PC-9 (cell line): ENCODE measurements around the gene NUP88.

ENCODE experiments used
- CTCF ChIP-seq: fragments of 200-600 bp; sonication (generic); conservative IDR thresholded peaks from 2 replicates; pipeline ENCODE4 v1.6.1; 2017; ENCODE audit warnings: mixed run types, antibody characterized with exemption, mild to moderate bottlenecking, moderate library complexity
- EZH2 ChIP-seq: fragments of 200-600 bp; sonication (generic); IDR thresholded peaks from 2 replicates; pipeline ENCODE4 v1.8.0; 2017; ENCODE audit warnings: antibody characterized with exemption, low read depth

GRCh38 chr17:5354310-5354709 is 65.2 kb downstream of the NUP88 start:
- TF ChIP-seq CTCF, result no peak
- TF ChIP-seq EZH2, result no peak
